ENCODE data around the gene TRPC5OS. TPM values are rescaled to one million over a fixed set of nuclear protein-coding genes. Genes with fewer than 3 reads are reported as not detected.

Gene TRPC5OS
- total RNA-seq, 3 donors from 2014 or later: not detected

GRCh38 chrX:111888600-111888999 lies 12.6 kb downstream of the TRPC5OS start:
- no peaks in the 10 kb centered on the region for H3K4me1 ChIP-seq
- H3K9me3 ChIP-seq: no peaks in the 10 kb centered on the region
- H3K4me3 ChIP-seq: no peak overlapping the region
- no peak overlapping the region for H3K27ac ChIP-seq
- no peak for DNase-seq (ENCODE audit: low spot score in 2 of 2)
- intact Hi-C loops (cut with DNase I; ENCODE audit: low total_unique reads): no loop called here
- TF ChIP-seq CTCF (IDR thresholded peaks at IDR 0.05) (no peak), POLR2AphosphoS5 (IDR thresholded peaks at IDR 0.05) (no peak), POLR2A (IDR thresholded peaks at IDR 0.05) (no peak)
- no peaks in the 10 kb centered on the region for H3K36me3 ChIP-seq
- H3K27me3 ChIP-seq: peaks cover 0 to 8% of the 10 kb centered on the region in 2 donors

- no peak overlapping the region for H3K4me3 ChIP-seq
- no peaks in the 10 kb centered on the region for H3K36me3 ChIP-seq
- no peaks in the 10 kb centered on the region for H3K9me3 ChIP-seq
- intact Hi-C loops (cut with DNase I; ENCODE audit: low total_unique reads): no loop called here
- TF ChIP-seq POLR2A (IDR thresholded peaks at IDR 0.05) (no peak), POLR2AphosphoS5 (IDR thresholded peaks at IDR 0.05) (no peak), CTCF (IDR thresholded peaks at IDR 0.05) (no peak)
- no peak for DNase-seq (ENCODE audit: low spot score in 2 of 2)
- no peaks in the 10 kb centered on the region for H3K4me1 ChIP-seq
- H3K27ac ChIP-seq: no peak overlapping the region
- H3K27me3 ChIP-seq: peaks cover 0 to 13% of the 10 kb centered on the region in 2 donors
Measured at GRCh38 chrX:111892375-111892774, 16.4 kb downstream of the TRPC5OS start.

- no peak overlapping the region for H3K27ac ChIP-seq
- peaks cover 0 to 39% of the 10 kb centered on the region in 2 donors for H3K27me3 ChIP-seq
- H3K4me3 ChIP-seq: no peak overlapping the region
- intact Hi-C loops (cut with DNase I; ENCODE audit: low total_unique reads): no loop called here
- no peak for DNase-seq (ENCODE audit: low spot score in 2 of 2)
- TF ChIP-seq POLR2A (IDR thresholded peaks at IDR 0.05): no peak
- TF ChIP-seq CTCF (IDR thresholded peaks at IDR 0.05): no peak
- no peaks in the 10 kb centered on the region for H3K4me1 ChIP-seq
- H3K36me3 ChIP-seq: no peaks in the 10 kb centered on the region
- H3K9me3 ChIP-seq: no peaks in the 10 kb centered on the region
Measured at GRCh38 chrX:111896148-111896547, 20.2 kb downstream of the TRPC5OS start.

GRCh38 chrX:111914398-111915090 lies 38.6 kb downstream of the TRPC5OS start:
- Histone ChIP-seq H3K27ac (no peak overlapping the region), H3K4me1 (no peaks in the 10 kb centered on the region), H3K9me3 (no peaks in the 10 kb centered on the region), H3K4me3 (no peak overlapping the region), H3K36me3 (no peaks in the 10 kb centered on the region), H3K27me3 (peaks cover 0 to 67% of the 10 kb centered on the region in 2 donors)
- no peak for TF ChIP-seq POLR2AphosphoS5 (IDR thresholded peaks at IDR 0.05)
- no peak for TF ChIP-seq CTCF (IDR thresholded peaks at IDR 0.05)
- TF ChIP-seq POLR2A (IDR thresholded peaks at IDR 0.05): no peak
- no peak for DNase-seq (ENCODE audit: low spot score in 2 of 2)
- intact Hi-C loops (cut with DNase I; ENCODE audit: low total_unique reads): loop anchor here (5.0 kb wide), 1 partner anchor 297 kb away; no protein-coding TSS in a partner anchor

GRCh38 chrX:111917591-111917990 lies 41.6 kb downstream of the TRPC5OS start:
- H3K27ac ChIP-seq: no peak overlapping the region
- H3K27me3 ChIP-seq: peaks cover 0 to 53% of the 10 kb centered on the region in 2 donors
- TF ChIP-seq CTCF (IDR thresholded peaks at IDR 0.05) (no peak), POLR2A (IDR thresholded peaks at IDR 0.05) (no peak), POLR2AphosphoS5 (IDR thresholded peaks at IDR 0.05) (no peak)
- H3K4me1 ChIP-seq: no peaks in the 10 kb centered on the region
- no peaks in the 10 kb centered on the region for H3K9me3 ChIP-seq
- H3K36me3 ChIP-seq: no peaks in the 10 kb centered on the region
- intact Hi-C loops (cut with DNase I; ENCODE audit: low total_unique reads): no loop called here
- no peak for DNase-seq (ENCODE audit: low spot score in 2 of 2)
- H3K4me3 ChIP-seq: no peak overlapping the region
